GM23248 (cell line): ENCODE results near the gene MBLAC1.

Experiments used
- EZH2 ChIP-seq: fragments of 200-600 bp; sonication (generic); IDR thresholded peaks from 2 replicates; pipeline ENCODE4 v1.6.1; 2018; ENCODE audit warnings: antibody characterized with exemption, mild to moderate bottlenecking; ENCODE audit not compliant: insufficient read depth, poor library complexity, severe bottlenecking
- EZH2phosphoT487 ChIP-seq: fragments of 200-600 bp; sonication (generic); IDR thresholded peaks from 2 replicates; pipeline ENCODE4 v1.6.1; 2018; ENCODE audit warnings: antibody characterized with exemption, moderate library complexity, mild to moderate bottlenecking, low read depth; ENCODE audit not compliant: insufficient read depth

DNA sequence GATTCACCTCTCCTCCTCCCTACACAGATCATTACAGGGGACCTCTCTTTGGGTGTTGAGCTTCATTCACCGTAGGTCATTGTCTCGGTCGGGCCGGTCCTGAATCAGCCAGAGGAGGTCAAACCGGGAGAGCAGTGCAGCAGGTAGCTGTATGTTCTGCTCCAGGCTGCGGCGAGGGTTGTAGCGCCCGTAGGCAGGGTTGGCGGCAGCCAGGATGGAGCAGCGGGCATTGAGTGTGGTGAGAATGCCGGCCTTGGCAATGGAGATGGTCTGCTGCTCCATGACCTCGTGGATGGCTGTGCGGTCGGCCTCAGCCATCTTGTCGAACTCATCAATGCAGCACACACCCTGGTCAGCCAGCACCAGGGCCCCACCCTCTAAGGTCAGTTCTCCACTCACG lies 31.1 kb upstream of the MBLAC1 start:
- TF ChIP-seq EZH2, result no peak
- TF ChIP-seq EZH2phosphoT487, result no peak
